ENCODE results near the gene EFNA5. TPM values are rescaled to one million over a fixed set of nuclear protein-coding genes. Genes with fewer than 3 reads are reported as not detected.

EFNA5 gene
- total RNA-seq, 2 donors from 2014 or later: not detected

DNA sequence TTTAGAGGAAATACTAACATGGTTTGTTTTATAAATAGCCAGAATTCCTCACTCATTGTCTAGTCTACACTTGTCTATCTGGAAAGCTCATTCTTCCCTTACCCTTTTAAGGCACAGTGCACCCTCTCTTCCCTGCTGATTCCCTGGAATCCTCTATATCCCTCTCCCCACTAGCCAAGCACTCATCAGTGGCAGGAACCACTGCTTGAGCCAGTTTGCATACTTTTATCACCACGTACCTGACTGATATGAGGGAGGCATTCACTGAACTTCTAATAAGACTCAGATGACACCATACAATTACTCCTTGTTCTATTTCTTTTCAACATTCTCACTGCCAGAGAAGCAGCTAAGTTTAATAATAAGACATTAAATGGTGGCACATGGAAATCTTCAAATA is 134.9 kb downstream of the EFNA5 start:
- no peaks in the 10 kb centered on the region for H3K9me3 Mint-ChIP-seq
- no peak for DNase-seq (ENCODE audit: low spot score in 2 of 2)
- ATAC-seq: no peak
- H3K27ac Mint-ChIP-seq: no peak overlapping the region
- H3K36me3 Mint-ChIP-seq: no peaks in the 10 kb centered on the region

DNA sequence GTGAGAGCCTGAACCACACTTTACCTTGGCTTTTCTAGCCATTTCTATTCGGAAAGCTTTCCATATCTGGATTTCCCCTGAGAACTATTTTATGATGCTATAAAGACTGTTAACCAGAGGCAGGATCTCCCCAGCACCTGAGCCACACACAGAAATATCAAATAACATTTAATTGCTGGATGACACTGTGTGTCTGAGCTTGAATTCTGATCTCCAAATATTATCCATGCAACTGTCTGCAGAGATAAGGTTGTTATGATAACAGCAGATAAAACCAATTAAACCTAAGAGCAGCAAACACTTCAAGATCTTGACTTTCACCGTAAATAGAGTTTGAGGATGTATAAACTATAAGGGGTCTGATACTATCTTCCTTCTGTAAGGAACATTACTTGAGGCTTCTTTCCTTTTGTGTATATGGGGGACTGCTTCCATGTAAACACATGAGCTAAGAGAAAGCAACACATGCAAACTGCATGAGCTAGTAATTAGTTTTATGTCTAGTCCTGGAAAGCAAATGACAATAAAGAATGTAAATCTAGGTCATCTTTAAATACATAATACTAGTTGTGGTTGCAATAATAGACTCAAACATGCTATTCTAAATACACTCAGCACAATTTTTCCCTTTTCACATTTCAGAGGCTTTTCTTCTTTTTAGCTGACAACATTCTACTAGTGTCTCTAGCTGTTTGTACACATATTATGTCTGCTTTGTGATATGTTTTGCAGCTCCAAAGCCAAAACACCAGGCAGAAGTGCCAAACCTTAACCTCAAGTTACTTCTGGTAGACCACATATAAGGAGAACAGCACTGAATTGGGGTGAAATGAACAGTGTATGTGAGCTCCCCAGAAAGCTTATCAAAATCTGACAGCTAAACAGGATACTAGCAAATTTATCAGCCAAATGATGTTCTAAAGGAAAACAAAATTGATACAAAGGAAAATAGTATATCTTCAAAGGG is 136.5 kb downstream of the EFNA5 start:
- Mint-ChIP-seq H3K9me3 (no peaks in the 10 kb centered on the region), H3K27ac (no peak overlapping the region)

DNA sequence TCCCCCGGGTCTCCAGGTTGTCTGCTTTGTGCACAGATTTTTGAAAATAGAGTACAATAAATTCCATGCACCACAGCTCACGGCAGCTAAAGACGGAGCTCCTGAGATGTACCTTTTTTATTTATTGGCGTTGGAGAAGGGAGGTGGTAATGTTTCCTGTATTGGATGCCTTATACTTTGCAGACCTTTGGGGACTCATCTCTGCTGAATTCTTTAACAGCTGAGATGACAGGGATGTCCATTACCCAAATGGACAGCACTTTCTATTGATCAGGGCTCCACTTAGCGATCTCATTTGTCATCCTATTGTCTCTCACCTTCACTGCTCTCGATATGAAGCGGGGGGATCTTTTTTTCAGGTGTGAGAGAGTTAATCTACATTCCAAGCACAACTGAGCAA is 137.8 kb downstream of the EFNA5 start:
- no peak for DNase-seq (ENCODE audit: low spot score in 2 of 2)
- Mint-ChIP-seq H3K9me3 (no peaks in the 10 kb centered on the region), H3K36me3 (no peaks in the 10 kb centered on the region), H3K27ac (no peak overlapping the region)
- no peak for ATAC-seq

More for the DNA sequence above, 136.5 kb downstream of the EFNA5 start:
- no peaks in the 10 kb centered on the region for H3K36me3 Mint-ChIP-seq
- ATAC-seq: no peak
- DNase-seq (ENCODE audit: low spot score in 2 of 2): no peak

DNA sequence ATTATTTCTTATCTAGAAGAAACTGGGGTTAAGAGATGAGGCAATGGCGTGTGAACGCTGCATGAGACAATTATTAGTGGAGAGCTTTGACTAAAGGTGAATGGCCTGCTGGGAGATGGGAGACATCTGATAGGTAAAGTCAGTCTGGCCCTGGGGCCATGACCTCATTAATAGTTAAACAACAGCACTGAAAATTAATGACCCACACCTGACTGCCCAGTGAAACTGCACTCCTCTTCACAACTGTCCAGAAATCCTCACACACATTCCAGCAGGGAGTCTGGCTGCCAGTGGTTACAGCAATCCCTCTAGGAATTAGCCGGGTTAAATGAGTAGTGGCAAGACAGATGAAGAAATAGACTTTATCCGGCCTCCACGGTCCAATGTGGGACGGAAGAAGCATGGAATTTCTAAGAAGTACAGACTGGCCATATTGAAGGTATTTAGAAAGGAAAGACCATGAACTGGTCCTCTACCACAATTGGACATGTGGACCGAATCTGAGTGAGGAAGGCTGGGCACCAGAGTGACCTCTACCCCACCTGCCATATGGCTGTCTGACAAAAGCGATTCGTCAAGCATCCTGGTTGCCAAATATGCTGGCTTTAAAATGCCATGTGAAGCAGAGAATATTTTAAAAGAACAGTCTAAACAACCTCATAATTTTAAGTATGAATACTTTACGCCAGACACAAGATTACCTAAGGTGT is 138.4 kb downstream of the EFNA5 start:
- H3K27ac Mint-ChIP-seq: no peak overlapping the region
- DNase-seq (ENCODE audit: low spot score in 2 of 2) (no peak), ATAC-seq (no peak)
- no peaks in the 10 kb centered on the region for H3K9me3 Mint-ChIP-seq
- no peaks in the 10 kb centered on the region for H3K36me3 Mint-ChIP-seq

DNA sequence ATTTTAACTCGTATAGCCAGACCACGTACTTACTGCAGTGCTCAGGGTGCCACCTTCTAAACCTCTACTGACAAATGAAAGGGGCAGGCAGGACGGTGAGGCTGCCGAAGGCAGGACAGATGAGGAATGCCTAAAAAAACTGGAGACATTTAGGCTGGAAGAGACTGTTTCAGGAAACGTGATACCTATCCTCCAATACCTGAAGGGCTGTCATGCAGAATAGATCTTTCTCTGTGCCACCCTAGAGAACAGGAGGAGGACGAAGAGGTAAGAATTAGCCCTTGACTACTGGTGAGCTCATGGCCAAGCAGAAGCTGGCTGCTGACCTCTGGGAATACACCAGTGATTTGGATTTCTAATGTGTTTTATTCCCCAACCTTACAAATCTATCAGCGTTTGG is 139.4 kb downstream of the EFNA5 start:
- DNase-seq (ENCODE audit: low spot score in 2 of 2) (no peak), ATAC-seq (no peak)
- Mint-ChIP-seq H3K36me3 (no peaks in the 10 kb centered on the region), H3K9me3 (no peaks in the 10 kb centered on the region), H3K27ac (no peak overlapping the region)

DNA sequence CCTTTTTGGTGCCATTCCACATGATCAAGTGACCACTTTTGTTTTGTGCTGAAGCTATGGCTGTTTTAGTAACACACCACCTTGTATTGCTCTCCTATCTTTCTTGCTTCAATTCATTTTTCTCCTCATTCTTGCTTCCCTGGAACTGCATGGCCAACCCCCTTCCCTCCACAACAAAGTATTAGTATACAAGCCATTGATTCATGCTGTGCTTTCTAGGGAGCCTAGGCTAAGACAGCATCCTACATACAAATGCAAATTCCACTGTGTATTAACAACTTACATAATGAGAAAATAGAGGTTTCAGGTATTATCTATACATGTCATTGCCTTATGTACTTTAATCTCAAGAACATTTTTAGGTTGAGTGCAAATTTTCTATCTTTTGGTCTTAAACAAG is 141.1 kb downstream of the EFNA5 start:
- ATAC-seq (no peak), DNase-seq (ENCODE audit: low spot score in 2 of 2) (no peak)
- Mint-ChIP-seq H3K36me3 (no peaks in the 10 kb centered on the region), H3K27ac (no peak overlapping the region), H3K9me3 (no peaks in the 10 kb centered on the region)

DNA sequence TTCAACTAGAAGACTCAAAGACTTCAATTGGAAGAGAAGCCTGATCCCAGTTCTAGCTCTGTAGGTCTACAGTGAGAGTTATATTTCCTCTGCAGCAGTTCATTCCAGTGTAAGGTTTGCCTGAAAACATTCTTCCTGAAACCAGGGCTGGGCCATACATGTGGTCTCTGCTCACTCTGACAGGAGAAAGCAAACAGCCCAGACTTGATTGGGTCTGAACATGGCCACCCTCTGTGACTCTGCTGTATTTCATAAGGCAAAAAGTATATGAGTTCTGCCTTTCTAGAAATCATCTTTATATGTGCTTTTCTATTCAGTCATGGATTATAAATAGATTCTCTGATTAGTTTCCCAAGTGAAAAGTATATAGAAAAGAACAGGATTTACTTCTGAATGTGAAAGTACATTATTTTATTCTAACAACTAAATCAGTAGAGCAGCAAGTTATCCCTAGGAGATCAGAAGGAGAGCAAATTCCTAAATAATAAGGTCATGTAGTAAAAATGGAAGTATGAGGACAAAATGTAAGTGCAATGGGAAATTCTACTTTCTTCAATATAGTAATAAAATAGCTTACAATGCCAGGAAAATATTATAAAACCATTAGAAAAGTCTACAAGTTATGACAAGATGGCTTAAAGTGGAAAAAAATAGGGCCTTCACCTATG is 144.3 kb downstream of the EFNA5 start:
- Mint-ChIP-seq H3K9me3 (no peaks in the 10 kb centered on the region), H3K27ac (no peak overlapping the region)
- no peak for ATAC-seq

DNA sequence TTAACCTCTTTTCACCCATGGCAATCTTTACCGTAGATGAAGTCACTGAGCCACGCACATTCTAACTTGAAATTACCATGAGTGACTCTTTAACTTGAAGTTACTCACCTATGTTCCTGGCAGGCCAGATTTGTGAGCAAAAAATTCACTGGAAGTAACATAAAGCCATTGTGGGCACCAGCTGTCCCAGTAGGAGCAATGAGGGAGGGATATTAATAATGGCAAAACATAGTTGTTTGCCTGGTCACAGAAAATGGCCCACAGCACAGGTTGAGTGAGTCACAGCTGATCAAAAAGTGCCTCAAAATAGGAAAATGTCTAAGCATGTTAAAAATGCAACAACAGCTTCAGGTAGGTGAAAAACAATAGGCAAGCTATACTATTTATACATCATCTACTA is 146.6 kb downstream of the EFNA5 start:
- Mint-ChIP-seq H3K9me3 (no peaks in the 10 kb centered on the region), H3K27ac (no peak overlapping the region), H3K36me3 (no peaks in the 10 kb centered on the region)
- DNase-seq (ENCODE audit: low spot score in 2 of 2) (no peak), ATAC-seq (no peak)

More for the DNA sequence above, 144.3 kb downstream of the EFNA5 start:
- DNase-seq (ENCODE audit: low spot score in 2 of 2): no peak
- H3K36me3 Mint-ChIP-seq: no peaks in the 10 kb centered on the region

DNA sequence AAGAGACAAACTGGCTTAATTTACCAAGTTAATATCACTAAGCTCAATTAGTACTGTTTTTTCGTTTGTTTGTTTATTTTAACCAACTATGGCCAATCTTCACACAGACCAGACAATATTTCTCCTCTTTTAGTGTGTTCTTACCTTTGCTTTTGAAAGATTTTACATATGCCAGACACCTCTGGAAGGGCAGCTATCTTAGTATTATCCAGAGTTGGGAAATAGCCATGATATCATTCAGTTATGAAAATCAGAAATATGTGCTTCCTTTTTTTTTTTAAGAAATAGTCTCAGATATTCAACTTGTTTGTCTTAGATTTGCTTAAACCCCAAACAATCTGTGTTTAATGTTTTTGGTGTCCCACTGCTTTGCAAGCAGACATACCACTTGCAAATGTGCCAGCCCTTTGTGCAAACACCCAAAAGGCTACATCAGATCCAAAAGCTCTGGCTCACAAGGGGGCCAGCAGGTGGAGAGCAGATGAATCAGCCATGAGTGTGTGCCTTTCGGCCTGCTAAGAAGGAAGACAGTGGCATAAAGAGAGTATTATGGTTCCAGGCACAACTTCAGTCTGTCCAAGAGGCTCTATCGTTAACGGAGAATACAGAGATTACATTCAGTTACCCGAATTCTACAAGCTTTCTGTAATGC is 147.6 kb downstream of the EFNA5 start:
- H3K36me3 Mint-ChIP-seq: no peaks in the 10 kb centered on the region
- no peak for ATAC-seq
- no peak overlapping the region for H3K27ac Mint-ChIP-seq

DNA sequence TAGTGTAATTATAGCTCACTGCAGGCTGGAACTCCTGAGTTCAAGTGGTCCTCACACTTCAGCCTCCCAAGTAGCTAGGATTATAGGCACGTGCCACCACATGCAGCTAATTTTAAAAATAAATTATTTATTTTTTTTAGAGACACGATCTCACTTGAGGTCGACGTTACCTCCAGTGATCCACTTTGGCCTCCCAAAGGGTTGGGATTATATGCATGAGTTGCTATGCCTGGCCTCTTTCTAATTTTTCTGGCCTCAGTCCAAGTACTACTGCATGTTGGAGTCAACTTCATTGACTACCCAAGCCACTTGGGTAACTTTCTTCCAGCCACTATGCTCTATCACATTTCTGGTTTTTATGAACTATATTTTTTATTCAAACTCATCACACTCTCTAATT is 148.3 kb downstream of the EFNA5 start:
- no peak overlapping the region for H3K27ac Mint-ChIP-seq

More for the DNA sequence above, 147.6 kb downstream of the EFNA5 start:
- DNase-seq (ENCODE audit: low spot score in 2 of 2): no peak
- H3K9me3 Mint-ChIP-seq: no peaks in the 10 kb centered on the region

DNA sequence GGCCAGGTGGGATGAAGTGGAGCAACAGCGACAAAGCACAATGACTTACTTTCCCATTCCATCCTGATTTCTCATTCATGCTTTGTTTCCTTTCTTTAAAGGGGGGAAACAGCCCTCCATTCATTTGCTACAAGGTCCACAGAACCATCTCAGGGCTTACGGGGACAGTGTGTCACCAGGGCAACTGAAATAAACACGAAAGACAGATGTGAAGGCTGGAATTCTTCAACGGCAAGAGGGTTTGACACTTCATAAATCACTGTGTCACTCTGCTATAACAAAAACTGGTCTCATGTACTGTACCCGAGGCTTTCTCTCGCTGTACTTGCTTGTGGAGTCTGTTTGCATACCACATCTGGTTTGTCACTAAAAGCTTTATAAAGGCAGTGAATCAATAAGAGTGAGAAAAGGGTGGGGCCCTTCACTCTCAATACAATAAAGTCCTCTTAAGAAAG is 150.8 kb downstream of the EFNA5 start:
- H3K9me3 Mint-ChIP-seq: no peaks in the 10 kb centered on the region
- DNase-seq (ENCODE audit: low spot score in 2 of 2) (no peak), ATAC-seq (peak in 1 of 2 donors; percentile 11)
- no peak overlapping the region for H3K27ac Mint-ChIP-seq
- no peaks in the 10 kb centered on the region for H3K36me3 Mint-ChIP-seq

More for the DNA sequence above, 148.3 kb downstream of the EFNA5 start:
- Mint-ChIP-seq H3K9me3 (no peaks in the 10 kb centered on the region), H3K36me3 (no peaks in the 10 kb centered on the region)
- no peak for ATAC-seq
- no peak for DNase-seq (ENCODE audit: low spot score in 2 of 2)

DNA sequence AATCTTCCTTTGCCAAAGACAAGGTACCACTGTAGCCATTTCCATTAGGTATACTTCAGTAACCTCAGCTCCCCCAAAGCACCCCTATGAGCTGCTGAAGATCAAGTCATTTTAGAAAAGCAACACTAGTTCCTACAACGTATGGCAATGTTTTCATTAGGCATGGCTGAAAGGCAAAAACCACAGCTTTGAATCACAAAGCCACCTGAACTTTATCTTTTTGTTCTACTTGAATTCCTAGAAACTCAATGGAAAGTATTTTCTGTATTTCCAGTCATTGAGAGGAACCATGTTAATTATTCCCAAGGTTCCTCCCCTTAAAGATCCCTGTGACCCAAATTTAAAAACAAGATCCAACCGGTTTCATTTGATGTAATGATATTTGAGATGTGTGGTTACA is 152.1 kb downstream of the EFNA5 start:
- ATAC-seq: no peak
- Mint-ChIP-seq H3K27ac (no peak overlapping the region), H3K36me3 (no peaks in the 10 kb centered on the region), H3K9me3 (no peaks in the 10 kb centered on the region)
- no peak for DNase-seq (ENCODE audit: low spot score in 2 of 2)

DNA sequence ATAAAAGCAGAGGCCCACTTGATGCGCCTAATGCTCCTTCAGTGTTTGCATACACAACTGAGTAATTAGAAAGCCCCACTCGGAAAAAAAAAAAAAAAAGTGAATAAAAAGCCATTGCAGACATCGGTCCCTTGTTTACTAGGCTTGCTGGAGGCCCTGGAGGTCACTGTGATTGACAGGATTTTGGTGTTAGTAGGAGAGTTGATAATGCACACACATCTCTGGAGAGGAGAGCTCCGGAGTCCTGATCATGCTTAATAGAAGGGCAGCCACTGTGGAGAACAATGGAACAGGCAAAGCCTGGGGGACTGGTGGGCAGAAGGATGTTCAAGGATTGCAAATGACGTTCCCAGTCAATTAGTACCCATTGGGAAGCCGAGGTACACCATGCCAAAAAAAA is 152.5 kb downstream of the EFNA5 start:
- ATAC-seq (no peak), DNase-seq (ENCODE audit: low spot score in 2 of 2) (no peak)
- Mint-ChIP-seq H3K9me3 (no peaks in the 10 kb centered on the region), H3K36me3 (no peaks in the 10 kb centered on the region), H3K27ac (no peak overlapping the region)

DNA sequence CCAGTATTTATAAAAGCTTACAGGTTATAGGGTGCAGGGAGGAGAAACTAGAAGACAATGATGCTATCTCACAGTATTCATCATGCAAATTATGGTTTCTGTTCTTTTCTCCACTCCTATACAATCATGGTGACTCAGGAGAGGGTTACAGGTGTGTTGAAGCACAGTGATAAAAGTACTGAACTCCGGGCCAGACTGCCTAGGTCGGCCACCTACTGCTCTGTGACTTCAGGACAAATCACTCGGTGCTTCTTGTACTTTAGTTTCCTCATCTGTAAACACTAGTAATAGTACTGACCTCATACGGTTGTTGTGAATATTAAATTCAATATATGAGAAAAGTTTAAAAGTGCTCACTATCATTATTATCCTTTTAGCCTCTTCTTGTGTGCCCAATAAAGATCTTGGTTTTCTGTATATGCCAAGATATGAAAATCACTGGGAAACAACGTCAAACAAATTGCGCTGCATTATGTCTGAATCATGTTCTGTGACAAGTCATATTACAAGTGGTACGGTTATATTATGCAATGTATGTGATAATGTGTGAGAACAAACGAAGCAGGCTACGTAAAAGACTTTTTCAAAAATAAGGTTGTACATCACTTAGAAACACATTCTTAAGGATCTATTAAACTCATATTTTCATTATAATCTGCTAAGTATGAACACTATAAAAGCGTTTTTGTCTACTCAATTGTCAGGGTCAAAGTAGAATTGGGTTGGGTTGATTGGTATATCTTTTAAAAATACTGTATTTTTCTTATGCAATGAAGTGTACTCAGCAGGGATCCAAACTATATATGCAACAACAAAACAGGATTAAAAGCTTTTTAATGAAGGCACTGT is 153.3 kb downstream of the EFNA5 start:
- Mint-ChIP-seq H3K36me3 (no peaks in the 10 kb centered on the region), H3K27ac (no peak overlapping the region), H3K9me3 (no peaks in the 10 kb centered on the region)
- DNase-seq (ENCODE audit: low spot score in 2 of 2) (no peak), ATAC-seq (peak in 1 of 2 donors; percentile 50)

DNA sequence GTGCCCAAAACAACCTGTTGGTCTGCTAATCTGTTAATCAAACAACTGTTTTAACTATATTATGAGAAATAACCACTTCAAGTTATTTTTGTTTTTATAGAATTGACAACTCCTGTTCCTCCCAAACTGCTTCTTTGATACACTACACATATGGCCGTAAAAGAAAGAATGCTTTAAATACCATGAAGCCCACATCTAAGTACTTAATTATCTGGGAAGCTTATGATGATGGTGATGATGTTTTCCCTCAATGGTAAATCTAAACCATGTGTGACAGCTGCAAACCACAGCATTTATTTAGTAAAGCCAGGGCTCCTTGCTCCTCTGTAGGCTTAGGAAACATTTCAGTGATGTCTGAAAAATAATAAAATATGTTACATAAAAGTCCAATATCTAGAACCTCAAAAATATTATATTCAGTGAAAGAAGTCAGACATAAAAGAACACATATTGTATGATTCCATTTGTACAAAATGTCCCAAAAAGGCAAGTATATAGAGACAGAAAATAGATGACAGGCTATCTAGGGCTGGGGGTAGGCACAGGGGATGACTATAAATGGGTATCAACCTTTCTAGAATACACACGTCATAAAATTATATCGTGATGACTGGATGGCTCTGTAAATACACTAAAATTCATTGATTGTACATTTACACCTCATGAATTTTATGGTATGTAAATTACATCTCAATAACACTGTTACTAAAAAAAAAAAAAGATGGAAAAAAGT is 154.1 kb downstream of the EFNA5 start:
- Mint-ChIP-seq H3K9me3 (no peaks in the 10 kb centered on the region), H3K27ac (no peak overlapping the region), H3K36me3 (no peaks in the 10 kb centered on the region)
- ATAC-seq: no peak
- DNase-seq (ENCODE audit: low spot score in 2 of 2): no peak
